VCaP (cell line): Measurements from ENCODE around the gene APPL1.
A peak's percentile ranks its signal among the peaks of the same experiment; 100 is the strongest.

Source experiments
- H3K27ac ChIP-seq: fragments of 450-650 bp; 2 replicates; pipeline ENCODE4 v1.5.1; 2017
- TF ChIP-seq, protein P1 (sequence below): fragments of 450-650 bp; conservative IDR thresholded peaks from 2 replicates; pipeline ENCODE4 v1.5.1; 2017; ENCODE audit warnings: mild to moderate bottlenecking, moderate library complexity

The APPL1 gene

DNA sequence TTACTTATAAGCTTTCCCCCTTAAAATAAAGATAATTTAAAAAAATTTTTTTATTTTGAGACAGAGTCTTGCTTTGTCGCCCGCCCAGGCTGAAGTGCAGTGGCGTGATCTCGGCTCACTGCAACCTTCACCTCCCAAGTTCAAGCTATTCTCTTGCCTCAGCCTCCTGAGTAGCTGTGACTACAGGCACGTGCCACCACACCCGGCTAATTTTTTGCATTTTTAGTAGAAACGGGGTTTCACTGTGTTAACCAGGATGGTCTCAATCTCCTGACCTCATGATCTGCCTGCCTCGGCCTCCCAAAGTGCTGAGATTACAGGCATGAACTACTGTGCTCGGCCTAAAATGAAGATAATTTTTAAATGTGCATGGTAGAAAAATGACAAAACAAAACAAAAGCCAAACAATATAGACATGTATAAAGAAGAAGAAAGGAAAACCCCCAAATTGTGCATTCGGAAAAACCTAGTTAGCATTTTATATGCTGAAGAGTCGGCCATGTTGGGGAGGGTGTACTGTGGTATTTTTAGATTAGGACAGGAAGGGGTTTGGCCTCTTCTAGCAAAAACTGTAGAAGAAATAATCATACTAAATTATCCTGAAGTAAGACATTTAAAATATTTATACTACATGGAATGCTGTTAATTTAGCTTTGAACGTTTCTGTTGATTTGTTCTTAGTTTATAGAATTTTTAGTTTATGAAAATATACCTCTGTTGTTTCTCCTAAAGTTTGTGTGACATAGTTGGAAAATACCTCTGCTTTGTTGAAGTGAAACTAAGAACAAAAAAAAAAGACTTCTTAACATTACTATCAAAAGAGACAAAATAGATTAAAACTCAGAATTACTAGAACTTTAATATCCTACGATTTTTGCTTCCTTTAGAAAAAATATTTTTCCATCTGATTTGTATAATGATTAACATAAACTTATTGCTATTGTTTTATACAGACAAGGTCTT, 7.4 kb downstream of the APPL1 start:
- H3K27ac ChIP-seq = no peak overlapping the region
- TF ChIP-seq, protein P1, sequence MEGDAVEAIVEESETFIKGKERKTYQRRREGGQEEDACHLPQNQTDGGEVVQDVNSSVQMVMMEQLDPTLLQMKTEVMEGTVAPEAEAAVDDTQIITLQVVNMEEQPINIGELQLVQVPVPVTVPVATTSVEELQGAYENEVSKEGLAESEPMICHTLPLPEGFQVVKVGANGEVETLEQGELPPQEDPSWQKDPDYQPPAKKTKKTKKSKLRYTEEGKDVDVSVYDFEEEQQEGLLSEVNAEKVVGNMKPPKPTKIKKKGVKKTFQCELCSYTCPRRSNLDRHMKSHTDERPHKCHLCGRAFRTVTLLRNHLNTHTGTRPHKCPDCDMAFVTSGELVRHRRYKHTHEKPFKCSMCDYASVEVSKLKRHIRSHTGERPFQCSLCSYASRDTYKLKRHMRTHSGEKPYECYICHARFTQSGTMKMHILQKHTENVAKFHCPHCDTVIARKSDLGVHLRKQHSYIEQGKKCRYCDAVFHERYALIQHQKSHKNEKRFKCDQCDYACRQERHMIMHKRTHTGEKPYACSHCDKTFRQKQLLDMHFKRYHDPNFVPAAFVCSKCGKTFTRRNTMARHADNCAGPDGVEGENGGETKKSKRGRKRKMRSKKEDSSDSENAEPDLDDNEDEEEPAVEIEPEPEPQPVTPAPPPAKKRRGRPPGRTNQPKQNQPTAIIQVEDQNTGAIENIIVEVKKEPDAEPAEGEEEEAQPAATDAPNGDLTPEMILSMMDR = no peak

DNA sequence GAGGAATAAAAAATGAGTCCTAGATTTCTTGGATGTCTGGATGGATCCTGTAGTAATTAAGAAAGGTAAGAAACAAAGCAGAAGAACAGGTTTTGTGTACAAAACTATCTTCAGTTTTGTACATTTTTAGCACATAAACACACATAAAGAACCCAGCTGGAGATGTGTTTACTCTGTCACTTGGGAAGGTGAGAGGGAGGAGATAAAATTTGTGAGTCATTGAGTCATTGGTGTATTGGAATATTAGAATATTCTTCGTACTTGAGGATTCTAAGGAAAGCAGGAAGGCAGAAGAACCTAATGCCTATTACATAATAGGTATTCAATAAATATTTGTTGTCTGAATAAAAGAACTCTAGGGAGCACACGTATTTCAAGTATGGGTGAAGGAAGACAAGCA, 17.4 kb downstream of the APPL1 start:
- H3K27ac ChIP-seq = no peak overlapping the region
- TF ChIP-seq, protein P1 = no peak

DNA sequence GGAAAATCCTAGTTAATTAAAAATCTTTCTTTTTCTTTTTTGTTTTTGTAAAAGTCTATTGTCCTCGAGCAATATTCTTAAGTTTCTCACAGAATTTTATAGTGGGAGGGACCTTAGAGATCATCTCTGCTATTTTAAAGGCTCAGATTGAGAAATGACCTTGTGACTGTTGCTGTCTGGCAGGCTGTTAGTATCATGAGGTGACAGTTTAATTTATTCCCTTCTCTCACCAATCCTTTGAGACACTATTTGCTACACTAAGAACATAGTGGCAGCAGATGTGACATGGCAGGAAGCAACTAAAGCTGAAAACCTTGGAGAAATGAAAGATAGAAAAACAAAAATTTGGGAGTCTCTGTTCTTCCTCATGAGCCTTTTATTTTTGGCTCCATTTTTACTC, 24.9 kb downstream of the APPL1 start:
- peak overlapping the region; percentile 31 for H3K27ac ChIP-seq
- TF ChIP-seq, protein P1 = no peak

DNA sequence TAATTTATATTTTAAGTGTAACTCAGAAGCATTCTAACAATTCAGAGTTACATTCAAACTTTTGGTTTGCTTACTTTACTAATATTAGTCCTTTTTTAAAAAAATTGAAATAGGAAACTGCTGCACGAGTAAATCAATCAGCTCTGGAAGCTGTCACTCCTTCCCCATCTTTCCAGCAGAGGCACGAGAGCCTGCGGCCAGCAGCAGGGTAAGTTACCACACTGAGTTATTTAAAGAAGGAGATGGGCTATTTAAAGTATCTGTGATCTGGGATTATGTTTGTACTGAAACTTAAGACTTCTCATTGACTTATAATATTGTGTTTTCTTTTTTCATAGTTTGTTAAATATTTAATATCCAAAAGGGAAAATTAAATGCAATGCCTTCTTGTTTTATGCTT, 29.3 kb downstream of the APPL1 start:
- TF ChIP-seq, protein P1 = no peak
- no peak overlapping the region for H3K27ac ChIP-seq

DNA sequence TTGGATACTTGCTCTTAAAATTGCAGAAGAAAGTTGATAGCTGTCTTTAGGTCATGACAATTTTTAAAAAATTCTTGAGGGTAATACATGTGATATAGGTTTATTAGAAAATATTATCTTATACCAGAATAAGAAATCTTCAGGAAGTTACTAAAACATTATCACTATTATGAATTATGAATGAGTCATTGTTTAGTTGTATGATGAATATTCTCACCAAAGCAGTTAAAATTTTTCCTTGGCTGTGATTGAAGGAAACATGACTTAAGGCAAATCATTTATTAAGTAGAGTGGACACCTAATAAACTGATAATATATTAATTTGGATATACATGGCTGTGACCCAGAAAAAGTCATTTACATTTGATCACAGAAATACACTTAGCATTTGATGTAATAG, 30.1 kb downstream of the APPL1 start:
- TF ChIP-seq, protein P1 = no peak
- H3K27ac ChIP-seq = no peak overlapping the region

DNA sequence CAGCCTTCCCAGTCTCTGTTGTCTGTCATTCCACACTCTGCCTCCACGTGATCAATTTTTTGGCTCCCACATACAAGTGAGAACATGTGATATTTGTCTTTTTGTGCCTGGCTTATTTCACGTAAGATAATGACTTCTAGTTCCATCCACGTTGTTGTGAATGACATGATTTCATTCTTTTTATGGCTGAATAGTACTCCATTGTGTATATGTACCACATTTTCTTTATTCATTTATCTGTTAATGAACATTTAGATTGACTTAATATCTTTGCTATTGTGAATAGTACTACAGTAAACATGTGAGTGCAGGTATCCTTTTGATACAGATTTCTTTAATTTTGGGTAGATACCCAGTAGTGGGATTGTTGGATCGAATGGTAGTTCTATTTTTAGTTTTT, 33.6 kb downstream of the APPL1 start:
- TF ChIP-seq, protein P1 = no peak
- H3K27ac ChIP-seq = no peak overlapping the region

DNA sequence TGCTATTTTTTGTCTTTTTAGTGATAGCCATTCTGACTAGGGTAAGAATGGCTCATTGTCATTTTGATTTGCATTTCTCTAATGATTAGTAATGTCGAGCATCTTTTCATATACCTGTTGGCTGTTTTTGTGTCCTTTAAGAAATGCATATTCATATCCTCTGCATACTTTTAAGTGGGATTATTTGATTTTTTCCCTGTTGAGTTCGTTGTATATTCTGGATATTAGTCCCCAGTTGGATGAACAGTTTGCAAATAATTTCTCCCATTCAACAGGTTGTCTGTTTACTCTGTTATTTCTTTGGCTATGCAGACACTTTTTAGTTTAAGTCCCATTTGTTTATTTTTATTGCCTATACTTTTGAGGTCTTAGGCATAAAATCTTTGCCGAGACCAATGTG, 34.4 kb downstream of the APPL1 start:
- TF ChIP-seq, protein P1 = no peak
- no peak overlapping the region for H3K27ac ChIP-seq
